T-helper 2 cell (primary cell): ENCODE data around the gene LRIT1.
A peak's percentile ranks its signal among the peaks of the same experiment; 100 is the strongest.

Experiments used
- DNase-seq, 5 experiments: peaks; one replicate each; pipeline versions ENCODE4 v3.0.0 to v3.0.0-alpha.2; 2012 to 2022

The LRIT1 gene

DNA sequence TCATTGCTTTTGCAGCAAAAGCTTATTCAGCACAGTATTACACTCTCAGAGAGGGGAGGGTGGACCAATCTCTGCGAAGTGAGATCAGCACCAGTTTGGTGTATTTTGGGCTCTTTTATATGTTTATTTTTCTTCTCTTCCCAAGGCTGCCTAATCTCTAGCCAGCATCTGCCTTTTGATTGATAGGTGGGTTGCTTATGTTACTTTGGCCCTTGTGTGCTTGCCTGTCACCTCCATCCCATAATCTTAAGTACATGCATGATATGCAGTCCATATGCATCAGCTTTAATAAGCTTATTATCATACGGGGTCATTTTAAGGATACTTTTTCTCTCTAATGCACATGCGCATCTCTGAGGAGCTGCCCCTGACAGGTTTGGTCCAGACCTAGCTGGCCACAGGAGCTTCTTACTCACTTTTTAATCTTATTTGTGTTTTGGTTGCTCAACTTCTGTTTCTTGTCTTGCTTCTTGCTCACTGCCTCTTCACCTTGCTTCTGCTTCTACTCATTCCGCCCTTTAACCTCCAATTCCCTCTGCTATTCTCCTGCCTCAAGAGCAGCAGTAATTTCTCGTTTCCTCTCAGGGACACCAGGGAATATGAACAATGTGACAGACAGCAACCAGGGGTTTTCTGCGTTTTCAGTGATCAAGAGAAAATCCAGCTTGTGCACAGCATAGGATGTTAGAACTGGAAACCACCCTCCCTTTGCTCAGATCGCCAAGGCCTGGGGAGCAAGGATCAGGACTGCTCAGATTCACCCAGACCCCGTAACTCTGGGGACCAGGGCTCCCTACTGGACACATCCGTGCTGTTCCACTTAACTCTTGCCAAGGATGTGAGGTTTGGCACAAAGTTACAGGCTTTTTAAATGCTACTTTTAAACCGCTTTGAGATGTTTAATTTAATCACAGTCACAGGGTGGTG is 13.5 kb upstream of the LRIT1 start:
- DNase-seq = no peak

DNA sequence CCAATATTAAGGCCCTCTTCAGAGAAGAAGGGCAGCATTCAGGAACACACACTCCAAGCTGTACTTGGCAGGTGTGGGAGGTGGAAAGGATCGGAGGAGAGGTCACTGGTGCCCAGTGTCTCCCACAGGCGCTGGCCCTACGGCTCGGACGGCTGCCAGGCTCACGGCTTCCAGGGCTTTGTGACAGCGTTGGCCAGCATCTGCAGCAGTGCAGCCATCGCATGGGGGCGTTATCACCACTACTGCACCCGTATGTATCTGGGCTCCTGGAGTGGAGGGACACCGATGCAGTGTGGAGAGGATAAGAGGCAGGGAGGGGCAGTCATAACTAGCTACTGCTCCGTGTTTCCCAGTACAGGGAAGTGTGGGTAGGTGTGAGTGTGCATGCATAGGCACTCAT is 7.4 kb upstream of the LRIT1 start:
- no peak for DNase-seq

DNA sequence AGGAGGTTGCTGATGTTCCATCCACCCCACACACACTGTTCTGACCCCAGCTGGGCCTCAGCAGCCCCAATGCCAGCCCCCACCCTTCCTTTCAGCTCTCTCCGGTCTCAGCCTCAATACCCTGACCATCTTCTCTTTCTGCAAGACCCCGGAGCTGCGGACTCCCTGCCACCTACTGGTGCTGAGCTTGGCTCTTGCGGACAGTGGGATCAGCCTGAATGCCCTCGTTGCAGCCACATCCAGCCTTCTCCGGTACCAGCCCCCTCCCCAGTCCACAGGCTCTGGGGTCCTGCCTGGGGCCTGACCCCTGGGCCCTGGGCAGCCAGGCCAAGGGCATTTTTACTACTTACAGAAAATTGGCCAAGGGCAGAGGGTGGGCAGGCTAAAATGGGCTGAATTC is 6.2 kb upstream of the LRIT1 start:
- DNase-seq = no peak

DNA sequence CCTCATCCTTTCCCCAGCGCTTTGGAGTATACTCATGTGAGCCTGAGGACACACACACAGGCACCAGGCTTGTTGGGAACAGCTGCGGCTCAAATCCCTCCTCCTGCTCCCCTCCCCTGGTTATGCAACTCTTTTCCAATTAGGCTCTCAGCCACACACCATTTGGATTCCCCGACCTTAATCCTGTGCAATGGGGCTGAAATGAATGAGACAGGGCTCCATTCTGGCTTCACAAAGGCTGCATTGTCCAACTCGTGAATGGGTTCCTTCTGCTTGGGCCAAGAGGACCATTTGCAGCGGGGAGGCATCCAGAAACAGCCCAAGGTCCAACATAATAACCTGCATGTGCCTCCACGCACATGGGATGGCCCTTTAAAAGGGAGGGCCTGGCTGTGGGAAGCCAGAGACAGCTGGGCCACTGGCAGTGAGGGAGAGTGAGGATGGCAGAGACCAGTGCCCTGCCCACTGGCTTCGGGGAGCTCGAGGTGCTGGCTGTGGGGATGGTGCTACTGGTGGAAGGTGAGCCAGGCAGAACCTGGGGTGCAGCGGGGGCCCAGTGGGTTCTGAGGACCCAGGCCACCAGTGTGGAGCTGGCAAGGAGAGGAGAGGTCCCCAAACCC is 3.4 kb upstream of the LRIT1 start, which contains the start of gene RGR:
Gene RGR (plus strand): TSS at position 403 of the 620 bp plus-strand sequence. CDS start 38 bp downstream, at position 441.
- DNase-seq = no peak

DNA sequence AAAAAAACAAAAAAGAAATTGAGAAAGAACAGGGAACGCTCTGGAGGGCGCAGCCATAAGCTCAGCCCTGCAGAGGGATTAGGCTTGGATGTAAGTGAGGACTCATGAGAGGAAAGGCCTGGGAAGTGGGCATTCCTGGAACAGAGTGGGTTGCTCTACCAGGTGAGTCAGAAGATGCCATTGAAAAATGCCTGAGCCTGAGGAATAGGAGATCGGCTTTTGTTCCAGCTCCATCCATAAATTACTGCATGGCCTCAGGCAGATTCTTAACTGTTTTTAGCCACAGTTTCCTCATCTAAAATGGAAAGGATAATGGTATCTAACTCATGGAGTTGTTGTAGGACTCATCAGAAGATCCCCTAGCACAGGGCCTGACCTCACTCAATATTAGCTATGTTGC is 2.4 kb upstream of the LRIT1 start:
- no peak for DNase-seq

DNA sequence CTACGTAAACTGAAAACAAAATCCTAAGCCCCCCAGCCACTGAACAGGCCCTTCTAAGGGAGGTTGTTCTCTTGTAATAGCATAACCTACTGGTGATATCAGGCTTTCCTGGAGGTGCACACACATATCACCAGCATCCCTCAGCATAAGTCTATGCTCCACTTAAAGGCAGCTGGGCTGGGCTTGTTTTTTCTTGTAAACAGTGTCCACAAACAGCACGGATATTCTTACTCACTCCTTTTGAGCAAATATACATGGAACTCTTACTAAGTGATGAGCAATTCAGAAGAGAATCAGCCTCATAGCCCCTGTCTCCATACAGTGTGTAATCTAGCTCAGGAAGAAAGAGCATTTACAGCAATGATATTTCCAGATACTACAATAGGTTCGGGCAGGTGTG is 2.4 kb downstream of the LRIT1 start:
- DNase-seq = no peak

DNA sequence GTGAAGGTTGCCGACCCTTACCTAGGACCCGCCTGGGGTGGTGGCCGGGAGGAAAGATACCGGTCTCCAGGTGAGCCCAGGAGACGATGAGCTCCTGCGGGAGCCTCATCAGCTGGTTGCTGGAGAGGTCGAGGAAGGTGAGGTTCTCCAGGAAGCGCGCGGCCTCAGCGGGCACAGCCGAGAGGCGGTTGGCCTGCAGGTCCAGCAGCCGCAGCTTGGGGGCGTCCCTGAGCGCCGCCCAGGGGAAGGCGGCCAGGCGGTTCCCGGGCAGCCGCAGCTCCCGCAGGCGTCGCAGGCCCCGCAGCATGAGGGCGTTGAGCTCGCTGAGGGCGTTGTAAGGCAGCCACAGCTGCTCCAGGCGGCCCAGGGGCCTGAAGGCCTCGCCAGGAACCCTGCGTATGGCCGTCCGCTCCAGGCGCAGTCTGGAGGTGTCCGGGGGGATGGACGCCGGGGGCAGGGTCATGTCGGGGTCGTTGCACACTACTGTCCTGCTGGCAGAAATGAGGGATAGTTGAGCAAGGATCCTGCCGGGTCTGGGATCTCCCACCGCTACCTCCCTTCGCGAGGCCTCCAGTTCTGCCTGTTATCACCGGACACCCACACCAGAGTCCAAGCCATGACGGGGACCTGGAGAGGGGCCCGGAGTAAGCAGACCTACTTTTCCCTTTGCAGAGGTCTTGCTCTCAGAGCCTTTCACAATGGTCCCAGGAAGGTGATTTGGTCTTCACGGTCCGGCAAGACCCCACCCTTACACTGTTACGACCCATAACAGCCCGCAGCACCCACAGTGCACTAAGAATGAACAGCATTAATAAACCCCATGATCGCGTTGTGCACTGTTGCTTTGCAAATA is 3.9 kb downstream of the LRIT1 start:
- DNase-seq = no peak

DNA sequence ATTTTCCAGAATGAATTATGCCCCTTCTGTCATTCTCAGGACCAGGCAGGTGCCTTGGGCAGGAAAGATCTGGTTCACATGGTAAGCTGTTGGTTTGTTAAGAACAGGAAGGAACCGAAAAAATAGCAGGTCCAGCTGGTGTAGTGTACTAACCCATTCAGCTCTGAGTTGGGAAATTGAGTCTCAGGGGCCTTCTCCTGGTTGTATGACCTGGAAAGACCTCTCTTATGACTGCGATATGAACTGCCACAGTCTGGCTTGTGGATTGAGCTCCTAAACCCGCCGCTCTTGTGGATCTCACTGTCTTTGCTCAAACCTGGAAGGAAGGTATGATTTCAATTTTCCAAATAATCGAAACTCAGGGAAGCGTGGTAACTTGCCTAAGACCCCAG is 4.5 kb downstream of the LRIT1 start:
- no peak for DNase-seq

DNA sequence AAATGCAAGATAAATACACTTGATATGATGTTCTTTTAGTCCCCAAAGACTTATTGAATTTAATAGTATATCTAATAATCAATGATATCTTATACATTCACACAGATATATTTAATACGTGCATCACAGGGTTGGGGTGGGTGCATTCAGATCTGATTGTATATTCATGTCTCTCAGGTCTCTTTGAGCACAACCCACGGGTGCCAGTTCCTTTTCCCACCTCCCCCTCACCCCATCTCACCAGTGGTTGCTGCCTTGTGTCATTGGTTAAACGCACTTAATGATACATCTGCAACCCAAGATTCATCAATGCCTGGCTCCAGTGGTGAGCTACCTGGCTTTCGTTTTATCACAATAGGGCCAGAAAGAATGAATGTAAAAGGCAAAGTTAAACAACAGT is 6.2 kb downstream of the LRIT1 start:
- DNase-seq = no peak

DNA sequence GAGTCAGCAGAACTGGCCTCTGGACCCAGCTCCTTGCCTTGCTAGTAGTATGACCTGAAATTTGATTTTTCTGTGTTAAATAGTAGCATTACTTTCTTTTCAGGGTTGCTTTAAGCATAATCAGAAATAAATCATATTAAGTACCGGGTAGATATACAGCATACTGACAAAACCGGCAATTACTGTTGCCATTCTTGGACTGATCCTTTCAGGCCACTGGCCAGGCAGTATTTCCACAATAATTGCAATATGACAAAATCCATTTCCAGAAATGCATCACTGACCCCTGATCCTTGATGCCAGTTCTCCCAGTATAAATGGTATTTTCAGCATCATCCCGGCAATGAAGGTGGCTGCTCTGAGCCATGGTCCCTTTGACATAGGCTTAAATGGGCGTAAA is 6.9 kb downstream of the LRIT1 start:
- DNase-seq = no peak

DNA sequence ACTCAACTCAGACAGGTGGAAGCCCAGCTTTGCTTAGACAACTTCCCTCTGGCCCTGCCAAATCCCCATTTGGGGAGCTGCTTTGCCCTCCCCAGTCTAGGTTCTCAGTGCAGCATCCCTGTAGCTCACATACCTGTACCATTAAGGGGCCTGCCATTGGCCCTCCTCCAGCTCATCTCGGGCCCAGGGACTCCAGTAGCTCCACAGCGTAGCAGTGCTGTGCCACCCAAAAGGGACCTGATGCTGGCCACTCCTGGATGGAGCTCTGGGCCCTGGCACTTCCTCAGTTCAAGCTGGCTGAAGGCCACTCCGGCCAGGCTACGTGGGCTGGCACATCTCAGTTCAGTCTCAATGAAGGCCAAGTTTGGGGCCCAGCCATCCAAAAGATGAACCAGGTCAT is 7.4 kb downstream of the LRIT1 start:
- no peak for DNase-seq

DNA sequence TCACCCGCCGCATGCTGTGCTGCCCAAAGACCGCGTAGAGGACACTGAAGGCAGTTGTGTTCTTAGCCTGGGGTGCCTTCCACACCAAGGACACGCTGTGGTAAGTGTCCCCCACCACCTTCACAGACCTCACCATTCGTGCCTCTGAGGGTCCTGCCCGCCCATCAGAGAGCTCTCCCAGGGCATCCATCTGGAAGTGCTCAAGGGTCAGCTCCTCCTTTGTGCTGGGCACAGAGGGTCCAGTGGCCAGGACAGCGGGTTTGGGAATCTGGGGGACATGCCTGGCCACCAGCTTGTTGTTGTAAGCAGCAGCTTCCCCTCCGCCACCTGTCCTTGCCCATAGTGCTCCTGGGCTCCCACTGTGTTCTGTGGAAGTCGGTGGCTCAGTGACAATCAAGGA is 9.0 kb downstream of the LRIT1 start:
- DNase-seq = no peak

DNA sequence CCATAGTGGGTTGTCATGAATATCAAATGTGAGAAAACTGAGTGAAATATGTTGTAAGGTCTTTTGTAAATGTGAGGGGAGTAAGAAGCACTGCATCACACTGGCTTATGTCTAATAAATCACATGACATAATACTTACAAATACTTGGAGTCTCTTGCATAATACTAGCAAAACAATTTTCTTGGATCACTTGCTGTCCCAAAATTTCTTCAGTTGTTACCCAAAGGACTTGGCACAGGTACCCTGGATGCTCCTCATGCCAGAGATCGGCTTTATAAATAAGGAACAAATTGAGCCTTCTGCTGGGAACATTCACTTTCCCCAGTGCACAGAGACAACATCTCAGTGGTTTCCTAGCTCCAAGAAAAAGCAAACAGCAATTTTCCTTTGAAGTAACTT is 11.0 kb downstream of the LRIT1 start:
- DNase-seq = no peak

DNA sequence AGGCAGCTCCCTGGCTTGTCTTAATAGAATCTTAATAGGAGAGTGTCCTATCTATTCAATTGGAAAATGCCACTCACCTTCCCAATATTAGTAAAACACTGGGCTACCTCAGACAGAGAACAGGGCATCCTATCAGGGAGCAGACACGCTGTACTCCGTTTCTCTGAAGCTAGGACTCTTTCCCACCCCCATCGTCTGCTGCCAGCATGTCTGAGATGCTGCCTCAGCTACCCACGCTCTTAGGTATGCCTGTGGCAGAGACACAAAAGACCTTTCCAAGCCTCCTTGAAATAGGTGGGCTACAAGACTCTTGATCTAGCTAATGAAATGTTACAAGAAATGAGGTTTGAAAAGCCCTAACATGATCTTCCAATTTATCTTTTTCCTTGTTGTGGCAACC is 13.5 kb downstream of the LRIT1 start:
- no peak for DNase-seq

DNA sequence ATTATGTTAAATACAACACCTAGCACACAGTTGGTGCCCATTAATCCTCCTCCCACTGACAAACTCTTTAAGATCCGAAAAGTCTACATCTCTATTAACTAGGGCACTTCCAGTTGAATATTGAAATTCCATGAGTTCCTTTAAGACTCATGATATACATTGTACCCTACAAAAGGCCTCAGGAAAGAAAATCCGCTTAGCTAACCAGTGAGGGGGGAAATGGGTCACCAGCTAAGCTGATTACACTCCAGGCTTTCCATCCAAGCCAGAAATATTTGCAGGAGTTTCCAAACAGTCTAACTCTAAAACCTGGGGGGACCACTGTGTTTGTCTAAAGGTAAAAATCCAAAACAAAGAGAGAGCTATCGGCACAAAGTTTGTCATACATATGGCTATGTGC is 14.7 kb downstream of the LRIT1 start:
- DNase-seq = no peak

DNA sequence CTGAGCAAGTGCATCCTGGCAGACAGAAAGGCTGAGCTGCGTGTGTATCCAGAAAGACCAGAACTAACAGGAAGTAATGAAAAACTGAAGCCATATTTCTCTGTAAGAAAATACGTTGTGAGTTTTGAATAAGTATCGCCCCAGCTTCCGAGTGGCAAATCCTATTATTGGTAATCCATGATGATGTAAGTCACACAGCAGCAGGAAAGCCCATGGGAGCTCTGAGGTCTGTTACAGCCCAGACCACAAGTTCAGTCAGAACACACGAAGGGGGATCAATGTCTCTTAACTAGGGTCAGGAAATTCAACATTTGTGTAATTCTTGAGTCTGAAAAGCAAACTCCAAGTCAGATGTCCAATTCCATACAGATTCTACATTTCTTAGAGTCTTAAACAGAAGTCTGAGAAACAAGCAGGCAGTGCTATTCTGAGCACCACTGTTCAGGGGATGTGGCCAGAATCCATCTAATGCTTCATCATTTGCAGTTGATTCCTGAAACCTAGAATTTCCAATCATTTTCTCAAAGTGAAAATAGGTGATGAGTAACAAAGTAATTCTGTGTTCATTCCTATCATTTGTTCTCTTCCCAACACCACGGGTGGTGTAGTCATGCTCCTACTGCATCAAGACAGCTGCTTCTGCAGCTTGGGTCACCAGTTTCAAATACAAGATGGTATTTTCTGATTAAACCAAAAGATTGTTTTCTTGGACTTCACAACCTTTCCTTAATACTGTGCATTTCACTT is 15.7 kb downstream of the LRIT1 start, which contains the start of gene LRIT2:
Gene LRIT2 (minus strand): TSS at position 118 of the 747 bp plus-strand sequence. CDS start 24 bp downstream, at position 94.
- no peak for DNase-seq

DNA sequence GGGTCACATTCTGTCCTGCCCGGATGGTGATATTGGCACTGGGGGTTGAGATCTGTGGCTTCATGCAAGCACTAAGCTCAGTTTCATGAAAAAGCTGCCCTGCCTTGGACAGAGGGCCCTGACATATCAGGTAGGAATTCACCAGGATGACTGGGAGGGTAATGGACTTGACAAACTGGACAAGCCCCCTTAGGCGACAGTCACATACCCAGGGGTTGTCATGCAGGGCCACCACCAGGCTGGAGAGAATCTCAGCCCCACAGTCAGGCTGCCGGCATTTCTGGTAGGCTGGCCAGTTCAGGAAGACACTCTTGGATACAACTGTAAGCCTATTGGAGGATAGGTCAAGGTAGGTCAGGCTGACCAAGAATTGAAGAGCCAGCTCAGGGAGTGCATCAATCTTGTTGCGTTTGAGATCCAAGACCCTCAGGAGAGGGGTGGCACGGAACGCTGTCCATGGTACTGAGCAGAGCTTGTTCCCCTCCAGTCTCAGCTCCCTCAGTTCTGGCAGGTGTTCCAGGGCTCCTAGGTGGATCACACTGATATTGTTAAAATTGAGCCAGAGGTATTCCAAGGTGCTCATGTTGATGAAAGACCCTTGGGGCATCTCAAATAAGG is 16.8 kb downstream of the LRIT1 start:
- DNase-seq = no peak

DNA sequence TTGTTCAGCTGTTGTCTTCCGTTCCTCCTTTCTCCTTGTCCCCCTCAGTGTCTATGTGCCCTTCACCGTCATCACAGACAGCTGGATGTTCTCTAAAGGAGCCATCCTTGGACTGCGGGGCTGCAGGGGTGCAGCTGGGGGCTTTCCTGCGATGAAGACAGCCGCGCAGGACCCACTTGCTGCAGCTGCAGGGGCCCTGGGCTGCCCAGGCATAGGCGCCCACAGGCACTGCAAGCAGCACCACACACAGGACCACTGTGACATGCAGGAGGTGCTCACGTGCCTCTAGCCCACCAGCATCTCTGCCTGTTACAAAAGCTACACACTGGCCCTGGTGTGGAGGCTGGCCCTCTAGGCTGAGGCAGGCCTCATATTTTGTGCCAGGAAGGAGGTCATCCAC is 19.4 kb downstream of the LRIT1 start:
- DNase-seq = no peak

DNA sequence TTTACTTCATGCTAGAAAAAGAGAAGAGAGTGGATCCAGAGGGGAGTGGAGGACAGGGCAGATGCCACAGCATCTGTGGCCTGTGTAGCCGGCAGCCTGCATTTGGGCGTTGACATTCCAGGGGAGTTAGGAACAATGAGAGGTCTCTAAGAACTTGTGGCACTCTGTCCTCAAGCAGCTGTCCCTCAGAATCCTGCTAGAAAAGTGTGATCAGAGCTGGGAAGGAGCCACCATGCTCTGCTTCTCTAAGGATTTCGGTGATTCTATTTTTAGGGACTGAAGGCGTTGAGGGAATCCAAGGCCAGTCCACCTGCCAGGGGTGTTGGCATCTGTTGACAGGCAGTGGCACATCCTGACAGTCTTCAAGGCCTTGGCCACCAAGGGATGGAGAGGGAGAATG is 23.6 kb downstream of the LRIT1 start:
- no peak for DNase-seq

DNA sequence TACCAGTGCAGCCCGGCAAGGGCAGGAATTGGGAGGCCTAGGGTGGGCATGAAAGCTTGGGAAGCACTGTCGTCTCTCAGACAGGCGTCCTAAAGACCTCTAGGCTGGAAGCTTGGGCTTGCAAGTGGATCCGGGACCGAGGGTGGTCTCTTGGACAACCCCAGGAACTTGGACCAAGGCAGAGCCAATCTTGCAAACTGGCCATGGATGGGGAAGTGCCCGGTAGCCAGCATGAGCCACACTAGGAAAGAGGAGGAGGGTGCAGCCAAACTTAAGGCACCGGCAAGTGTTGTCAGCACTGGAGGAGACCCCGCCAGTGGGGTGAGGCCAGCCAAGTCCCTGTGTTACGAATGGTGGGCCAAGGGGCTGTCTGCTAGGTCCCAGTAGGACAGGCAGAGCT is 24.5 kb downstream of the LRIT1 start:
- no peak for DNase-seq

DNA sequence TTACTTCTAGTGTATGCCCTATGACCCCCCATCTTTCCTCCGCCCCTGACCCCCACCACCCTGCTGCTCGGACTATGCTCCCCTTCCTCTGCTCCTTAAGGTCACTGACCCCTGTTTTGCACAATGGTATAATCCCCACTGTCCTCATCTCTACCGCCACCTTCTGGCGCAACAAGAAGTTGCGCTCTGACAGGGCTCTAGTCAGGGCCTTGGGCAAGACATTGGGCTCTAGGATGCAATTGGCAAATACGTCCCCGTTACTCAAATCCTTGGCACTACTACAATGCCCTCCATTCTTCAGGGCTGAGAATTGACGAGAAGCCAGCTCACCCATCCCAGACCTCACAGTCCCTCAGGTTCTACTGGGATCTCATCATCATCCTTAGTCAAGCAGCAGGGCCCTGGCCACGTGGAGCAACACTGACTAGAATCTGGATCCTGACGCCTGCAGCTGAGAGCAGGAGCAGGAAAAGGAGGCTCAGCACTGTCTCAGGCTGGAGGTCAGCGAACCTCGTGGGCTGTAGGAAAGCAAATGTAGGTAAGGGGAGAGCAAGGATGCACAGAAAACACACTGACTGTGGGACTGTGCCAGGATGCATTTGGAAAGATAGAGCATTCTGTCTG is 26.6 kb downstream of the LRIT1 start:
- peak in 1 of 5 experiments; percentile 35 for DNase-seq
